M059J (cell line): Measurements from ENCODE around the gene LRP1. TPM values are rescaled to one million over a fixed set of nuclear protein-coding genes. Genes with fewer than 3 reads are reported as not detected.

Experiments
- DNase-seq: peaks from one replicate; pipeline ENCODE4 v3.0.0-alpha.2; 2012; ENCODE audit warnings: low read depth
- total RNA-seq: library from RNA; depleted of rRNA; stranded (reverse); fragments of >200 nt; shearing (Covaris generic); gene quantifications from 2 replicates; pipeline ENCODE4 v1.2.3, GENCODE V29; 2014

LRP1 gene
- total RNA-seq, 1 experiment from 2014 or later, result 24.9 TPM

DNA sequence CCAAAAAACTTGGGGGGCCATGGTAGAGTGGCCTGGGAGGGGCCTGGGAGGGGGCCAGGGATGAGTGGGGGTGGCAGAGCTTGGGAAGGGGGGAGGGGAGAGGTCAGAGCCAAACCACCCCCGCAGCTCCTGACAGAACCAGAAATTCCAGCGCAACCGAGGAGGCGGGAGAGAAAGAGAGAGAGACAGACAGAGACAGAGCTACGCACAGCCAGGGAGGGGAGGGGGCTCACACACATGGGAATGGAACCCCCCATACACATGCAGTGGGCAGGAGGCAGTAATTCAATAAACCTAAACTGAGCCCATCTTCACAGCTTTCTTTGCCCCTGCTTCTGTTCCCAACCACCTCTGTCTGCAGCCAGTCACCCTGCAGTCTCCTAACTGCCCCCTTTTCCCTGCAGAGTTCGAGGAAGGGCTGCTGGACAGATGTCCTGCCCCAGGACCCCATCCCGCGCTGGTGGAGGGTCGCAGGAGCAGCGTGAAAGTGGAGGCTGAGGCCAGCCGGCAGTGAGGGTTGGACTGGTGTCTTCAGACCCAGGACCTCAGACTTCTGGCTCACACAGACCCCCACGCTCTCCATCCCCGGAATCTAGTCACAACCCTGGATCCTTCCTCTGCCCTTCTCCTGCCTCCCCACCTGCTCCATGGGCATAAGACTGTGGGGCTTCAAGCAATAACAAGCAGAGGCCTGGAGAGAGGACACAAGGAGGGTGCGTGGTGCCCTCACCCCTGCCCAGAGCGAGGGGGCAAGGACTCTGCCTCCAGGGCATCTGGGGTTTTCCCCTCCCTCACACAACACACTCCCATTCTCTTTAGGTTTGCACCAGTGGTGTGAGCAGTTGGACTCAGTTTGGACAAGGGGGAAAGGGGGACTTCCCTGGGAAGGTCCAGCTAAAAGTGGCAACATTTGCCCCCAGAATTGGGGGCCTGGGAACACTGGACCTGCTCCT is 33.8 kb upstream of the LRP1 start:
- no peak for DNase-seq

DNA sequence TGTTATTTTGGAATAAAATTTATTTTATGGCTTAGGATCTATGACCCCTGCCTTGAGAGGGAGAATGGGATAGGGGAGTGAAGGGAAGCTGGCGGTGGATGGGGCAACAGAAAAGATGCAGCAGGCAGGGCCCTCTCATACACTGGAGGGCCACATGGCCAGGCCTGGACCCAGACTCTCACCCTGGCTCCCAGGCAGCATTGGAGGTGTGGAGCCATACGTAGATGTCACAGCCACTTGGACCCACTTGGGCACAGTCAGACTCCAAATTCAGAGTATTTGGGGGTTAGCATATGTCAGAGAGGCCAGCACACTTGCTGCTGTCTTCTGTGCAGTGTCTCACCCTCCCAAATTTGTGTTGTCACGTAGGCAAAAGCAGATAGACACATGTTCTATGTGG is 32.8 kb upstream of the LRP1 start:
- DNase-seq, result no peak

DNA sequence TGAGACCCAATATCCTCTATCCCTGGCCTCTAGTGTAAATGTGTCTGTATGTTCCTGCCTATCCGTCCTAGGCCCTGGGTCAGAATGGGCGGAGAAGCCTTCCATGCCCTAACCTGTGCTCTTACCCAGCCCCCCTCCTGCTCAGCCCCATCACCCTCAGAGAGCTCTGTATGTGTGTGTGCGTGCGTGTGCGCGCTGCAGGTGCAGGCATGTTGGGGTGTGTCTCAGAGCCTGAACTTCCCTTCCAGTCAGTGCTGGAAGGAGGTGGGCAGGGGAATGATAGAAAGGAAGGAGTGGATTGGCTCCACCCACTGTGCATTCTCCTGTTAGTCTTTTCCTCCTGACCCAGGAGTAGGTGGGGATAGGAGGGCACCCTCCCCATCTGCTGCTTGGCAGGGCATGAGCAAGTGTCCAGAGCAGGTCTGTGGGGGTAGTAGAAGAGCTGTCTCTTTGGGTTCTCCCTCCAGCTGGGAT is 32.1 kb upstream of the LRP1 start:
- DNase-seq, result peak; percentile 18

DNA sequence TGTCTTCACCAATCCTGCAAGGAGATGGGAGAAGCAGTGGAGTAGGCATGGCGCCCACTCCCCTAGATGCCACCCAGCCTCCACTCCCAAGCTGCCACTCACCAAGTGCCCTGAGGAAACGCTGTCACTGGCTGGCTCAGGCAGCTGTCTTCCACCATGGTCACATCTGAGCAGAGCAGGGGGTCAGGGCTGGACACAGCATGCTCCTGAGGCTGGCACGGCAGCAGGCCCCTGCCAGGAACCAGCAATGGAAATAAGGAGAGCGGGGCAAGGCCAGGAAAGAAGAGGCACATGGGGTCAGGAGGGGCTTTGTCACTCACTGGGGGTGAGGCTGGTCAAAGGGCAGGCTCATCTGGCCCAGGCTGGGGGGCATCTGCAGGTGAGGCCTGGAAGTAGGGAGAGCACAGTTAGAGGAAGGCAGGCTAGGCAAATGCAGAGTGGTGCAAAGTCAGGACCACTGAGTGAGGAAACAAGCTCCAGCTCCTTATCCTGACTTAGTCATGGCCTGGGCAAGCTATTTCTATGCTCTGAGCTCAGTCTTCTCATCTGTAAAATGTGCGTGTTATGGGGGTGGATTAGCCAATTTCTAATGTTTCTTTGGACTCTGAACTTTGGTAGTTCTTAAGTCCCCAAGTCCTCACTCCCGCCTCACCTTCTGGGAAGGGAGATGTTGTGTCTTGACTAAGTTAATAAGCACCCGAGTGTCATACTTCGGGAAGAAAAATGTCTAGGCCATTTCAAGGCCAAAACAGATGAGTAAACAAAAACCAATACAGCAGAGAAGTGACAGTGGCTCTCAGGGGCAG is 31.3 kb upstream of the LRP1 start:
- DNase-seq, result no peak

DNA sequence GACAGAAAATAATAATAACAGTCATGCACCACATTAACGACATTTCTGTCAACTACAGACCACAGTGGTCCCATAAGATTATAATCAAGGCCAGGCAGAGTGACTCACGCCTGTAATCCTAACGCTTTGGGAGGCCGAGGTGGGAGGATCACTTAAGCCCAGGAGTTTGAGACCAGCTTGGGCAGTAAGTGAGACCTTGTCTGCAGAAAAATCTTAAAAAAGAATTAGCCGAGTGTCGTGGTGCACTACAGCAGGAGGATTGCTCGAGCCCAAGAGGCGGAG is 30.8 kb upstream of the LRP1 start:
- DNase-seq, result no peak

DNA sequence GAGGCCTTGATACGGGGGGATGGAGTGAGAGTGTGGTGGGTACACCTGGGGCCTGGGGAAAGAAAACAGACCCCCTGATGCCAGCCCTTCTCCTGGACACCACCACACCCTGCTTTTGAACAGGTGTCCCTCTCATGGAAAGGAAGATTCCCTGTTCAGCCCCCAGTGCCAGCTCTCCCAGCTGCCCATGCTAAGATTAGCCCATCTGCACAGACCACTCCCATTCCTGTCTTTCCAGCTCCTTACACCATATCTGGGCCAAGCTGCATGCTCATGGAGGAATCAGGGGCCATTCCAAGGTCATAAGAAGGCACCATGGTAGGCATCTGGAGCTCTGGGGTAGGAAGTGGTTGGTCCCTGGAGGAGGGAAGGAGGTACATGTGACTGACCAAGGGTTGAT is 29.7 kb upstream of the LRP1 start:
- no peak for DNase-seq

DNA sequence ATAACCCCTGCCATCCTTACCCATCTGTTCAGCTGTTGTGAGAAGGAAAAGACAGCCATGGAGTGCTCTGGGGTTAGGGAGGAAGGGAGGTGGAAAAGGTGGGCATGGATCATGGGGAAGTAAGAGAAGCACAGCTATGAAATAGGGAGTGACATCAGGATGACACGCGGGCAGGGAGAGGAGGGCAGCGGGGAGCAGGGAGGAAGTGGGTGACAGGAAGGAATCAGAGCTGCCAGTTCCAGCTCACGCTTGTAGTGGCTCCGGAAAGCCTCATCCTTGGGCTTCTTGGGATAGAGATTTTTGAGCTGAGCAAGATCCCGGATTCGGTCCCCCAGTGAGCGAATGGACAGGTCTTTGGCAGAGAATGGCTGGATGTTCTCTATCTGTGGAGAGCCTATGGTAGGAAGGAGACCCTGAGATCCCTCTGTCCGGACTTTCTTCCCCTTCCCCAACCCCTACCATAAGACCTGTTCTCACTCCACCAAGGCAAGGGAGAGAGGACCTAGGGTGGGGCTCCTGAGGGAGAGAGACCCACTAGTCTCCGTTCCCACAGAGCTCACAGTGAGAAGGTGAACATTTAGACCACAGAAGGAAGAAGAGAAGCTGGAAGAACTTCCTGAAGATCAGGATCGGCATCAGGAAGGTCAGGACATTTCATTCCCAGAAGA is 29.1 kb upstream of the LRP1 start:
- DNase-seq, result peak; percentile 30

DNA sequence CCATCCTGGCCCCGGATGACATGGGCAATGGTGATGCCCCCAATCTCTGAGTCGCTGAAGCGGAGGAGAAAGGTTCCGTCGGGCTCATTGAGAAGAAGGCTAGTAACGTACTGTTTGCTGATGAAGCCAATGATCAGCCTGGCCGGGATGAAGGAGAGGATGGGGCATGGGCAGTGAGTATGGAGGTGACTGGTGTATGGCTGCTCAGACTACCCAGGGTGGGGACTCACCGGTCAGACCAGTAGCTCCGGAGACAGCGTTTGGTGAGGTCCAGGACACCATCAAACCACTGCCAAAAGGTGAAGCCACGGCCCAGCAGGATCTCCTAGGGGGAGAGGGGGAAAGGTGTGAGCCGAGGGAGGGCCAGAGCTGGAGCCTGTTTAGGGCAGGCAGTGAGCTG is 28.5 kb upstream of the LRP1 start:
- DNase-seq, result no peak

DNA sequence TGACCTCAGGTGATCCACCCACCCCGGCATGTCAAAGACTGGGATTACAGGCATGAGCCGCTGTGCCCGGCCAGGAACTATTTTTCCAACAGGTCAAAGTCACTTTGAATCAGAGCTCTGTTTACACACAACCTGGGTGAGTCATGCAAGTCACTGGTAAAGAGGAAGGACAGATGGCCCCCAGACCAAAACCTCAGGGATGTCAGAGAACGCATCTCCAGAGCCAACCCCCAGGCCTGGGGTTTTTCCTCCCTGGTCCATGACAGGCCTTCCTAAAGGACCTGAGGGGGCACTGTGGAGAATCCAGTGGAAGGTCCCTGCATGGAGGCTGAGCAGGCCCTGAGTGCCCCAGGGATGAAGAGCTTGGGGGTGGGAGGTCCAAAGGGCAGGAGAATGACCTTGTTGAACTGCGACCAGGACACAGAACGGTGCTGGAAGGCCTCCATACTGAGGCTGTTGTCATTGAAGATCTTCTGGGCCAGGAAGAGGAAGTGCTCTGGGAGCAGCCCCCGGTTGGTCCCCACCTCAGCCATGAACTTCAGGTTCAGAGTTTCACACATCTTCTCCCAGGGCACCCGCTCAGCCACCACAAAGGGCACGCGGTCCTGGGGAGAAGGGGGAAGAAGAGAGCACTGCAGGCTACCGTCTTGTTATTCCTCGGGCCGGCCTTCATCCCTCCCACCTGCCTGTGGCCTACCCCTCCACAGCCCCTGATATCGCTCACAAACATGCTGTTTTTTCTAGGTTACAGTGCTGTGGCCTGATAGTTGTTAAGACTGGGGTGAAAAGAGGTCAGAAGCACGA is 26.2 kb upstream of the LRP1 start:
- peak; percentile 79 for DNase-seq

DNA sequence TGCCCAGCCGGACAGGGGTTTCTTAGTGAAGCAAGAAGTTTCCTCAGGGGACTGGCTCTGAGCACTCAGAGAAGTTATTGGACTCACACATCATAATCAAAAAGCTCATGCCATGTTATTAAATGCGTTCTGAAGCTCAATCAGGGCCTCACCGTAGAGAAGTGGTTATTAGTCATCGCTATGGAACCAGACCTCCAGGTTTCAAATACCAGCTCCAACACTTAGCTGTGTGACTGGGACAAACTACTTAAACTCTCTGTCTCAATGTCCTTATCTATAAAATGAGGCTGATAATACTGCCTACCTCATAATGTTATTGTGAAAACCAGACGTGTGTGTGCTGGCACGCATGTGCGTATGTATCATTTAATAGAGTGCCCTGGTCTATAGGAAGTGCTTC is 24.4 kb upstream of the LRP1 start:
- DNase-seq, result peak; percentile 46

DNA sequence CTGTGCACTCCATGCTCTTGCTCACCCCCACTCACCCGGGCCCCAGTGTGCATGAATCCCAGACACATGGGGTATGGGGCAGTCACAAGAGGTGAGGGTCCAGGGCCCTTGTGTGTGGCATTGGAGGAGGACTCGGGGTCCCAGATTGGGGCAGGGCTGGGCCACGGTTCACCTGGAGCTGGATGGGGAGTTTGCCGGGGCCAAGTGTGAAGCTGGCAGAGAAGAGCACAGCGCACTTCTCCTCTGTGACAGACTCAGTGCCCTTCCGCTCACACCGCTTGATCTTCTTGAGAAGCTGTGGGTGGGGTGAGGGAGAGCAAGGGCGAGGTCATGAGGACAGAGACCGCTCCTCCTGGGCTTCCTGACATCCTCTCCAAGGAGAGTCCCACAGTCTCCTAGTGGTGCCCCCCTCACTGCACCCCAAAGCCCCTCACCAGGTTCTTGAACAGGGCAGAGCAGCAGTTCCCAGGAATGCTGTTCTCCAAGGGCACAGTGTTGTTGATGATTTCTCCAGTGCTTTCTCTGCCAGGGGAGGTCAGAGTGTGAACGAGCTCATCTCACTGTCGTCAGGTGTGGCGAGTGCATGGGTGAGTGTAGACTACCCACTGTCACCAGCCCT is 23.9 kb upstream of the LRP1 start:
- no peak for DNase-seq

DNA sequence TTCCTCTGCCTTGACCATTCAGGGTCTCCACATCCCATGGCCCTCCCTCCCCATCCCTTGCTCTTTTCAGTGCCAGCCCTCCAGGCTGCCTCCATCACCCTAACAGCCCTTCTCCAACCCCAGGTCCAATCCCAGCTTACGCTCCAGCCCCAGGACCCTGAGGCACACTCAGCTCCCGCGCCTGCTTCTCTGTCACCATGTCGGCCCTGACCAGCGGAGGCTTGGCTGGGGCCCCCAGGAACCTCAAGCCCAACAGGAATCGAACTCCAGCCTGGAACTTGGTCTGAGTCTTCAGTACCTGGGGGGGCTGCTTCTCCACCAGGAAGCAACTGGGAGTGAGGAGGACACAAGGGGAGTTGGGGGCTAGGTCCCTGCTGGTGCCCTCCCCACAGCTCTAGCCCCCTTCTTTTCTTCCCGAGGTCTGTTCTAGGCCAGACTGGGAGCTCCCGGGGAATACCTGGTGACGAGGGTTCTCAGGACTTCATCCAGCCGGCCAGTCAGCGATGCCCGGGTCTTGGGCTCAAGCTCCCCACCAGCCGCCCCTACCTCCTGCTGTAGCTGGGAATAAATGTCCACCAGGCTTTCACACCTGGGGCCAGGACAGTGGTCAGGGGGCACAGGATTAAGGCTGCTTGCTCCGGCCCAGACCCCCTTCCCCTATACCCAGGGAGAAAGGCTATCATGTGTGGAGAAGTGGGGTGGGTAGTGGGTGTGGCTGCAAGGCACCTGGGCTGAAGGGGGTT is 23.1 kb upstream of the LRP1 start:
- no peak for DNase-seq

DNA sequence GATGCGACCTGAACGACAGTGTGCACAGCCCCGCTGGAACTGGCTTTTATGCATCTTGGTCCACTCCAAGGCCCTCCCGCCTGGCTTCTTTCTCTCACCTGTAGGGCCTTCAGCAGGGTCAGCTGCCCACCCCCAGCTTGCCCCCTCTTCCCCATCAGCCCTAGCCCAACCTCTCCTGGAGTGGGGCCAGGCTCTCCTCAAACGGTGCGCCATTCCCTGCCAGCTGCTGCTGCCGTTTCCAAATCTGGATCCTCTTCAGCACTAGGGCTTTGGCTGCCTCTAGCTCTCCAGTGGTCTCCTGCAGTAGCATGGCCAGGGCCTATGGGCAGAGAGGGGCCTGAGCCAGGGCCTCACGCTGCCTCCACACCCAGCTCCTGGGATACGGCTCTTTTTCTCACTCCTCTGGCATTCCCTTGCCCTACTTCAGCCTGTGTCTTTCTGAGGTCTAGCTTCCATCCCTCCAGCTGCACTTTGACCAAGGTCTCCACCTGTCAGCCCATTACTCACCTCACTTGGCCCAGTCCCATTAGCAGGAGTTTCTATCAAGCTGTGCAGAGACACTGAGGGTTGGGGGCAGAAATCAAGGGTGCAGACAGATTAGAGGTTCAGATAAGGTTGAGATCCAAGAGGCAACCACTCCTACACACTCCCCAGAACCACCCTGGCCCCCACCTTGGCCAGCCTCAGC is 22.1 kb upstream of the LRP1 start:
- DNase-seq, result no peak

DNA sequence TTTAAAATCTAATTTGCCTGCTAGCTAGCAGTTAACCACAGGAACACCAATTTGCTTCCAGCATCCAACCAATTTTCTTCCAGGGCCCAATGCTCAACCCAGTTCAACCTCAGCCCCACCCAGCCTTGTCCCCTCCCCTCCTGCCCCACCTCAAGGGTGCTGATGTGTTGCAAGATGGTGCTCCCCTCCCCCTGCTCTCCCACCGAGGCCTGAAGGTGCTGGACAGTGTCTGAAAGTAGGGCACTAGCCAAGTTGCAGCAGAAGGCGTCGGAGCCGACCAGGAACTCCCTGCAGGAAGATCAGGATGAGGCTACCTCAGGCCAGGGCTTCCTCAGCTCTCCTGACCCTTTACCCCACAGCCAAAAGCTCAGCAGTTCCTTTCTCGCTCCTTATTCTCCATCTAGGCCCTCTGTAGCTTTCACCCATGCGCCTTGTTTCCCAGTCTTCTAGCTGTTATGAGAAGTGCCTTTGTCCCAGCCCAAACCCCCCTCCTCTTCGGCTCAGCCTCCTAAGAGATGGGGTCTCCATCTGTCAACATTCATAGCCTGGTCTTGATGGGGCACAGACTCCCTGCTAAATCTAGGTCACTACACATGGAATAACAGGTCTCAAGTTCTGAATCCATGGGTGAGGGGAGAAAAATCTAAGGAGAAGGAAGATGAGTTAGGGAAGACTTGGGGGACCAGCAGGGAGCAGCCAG is 20.7 kb upstream of the LRP1 start:
- DNase-seq, result no peak

DNA sequence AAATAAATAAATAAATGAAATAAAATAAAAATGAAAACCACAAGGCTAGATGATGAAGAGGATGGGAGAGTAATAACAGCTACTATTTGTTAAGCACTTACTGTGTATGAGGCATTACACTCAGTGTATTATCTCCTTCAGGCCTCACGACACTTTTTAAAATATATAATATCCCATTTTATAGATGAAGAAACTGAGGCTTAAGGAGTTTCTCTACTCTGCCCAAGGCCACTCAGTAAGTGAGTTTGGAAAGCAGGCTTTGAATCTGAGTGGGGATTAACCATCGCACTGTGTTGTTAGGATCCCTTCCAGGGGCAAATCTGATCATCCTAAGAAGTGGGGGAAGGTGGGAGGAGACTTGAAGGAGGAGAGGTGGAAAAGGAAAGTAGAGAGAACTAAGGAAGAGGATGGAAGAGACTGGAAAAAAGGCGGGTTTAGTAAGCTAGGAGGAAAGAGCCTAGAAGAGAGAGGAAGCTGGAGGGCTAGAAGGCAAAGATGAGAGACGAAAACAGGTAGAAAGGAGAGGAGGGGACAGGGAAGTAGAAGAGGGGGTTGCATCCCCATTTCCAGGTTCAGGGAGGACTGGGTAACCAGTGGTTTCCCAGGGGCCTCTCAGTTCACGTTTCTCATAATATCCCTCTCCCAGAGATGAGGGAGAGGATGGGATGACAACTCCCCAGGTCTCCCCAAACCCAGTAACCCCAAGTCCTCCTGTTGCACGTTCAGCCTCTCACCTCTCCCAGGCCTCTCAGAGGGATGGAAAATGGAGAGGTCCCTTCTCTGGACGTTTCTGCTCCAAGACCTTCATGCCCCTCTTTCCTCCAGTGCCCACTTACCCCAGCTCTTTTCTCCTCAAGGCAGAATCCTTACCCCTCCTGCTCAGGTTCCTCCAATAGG is 18.8 kb upstream of the LRP1 start:
- DNase-seq, result no peak

DNA sequence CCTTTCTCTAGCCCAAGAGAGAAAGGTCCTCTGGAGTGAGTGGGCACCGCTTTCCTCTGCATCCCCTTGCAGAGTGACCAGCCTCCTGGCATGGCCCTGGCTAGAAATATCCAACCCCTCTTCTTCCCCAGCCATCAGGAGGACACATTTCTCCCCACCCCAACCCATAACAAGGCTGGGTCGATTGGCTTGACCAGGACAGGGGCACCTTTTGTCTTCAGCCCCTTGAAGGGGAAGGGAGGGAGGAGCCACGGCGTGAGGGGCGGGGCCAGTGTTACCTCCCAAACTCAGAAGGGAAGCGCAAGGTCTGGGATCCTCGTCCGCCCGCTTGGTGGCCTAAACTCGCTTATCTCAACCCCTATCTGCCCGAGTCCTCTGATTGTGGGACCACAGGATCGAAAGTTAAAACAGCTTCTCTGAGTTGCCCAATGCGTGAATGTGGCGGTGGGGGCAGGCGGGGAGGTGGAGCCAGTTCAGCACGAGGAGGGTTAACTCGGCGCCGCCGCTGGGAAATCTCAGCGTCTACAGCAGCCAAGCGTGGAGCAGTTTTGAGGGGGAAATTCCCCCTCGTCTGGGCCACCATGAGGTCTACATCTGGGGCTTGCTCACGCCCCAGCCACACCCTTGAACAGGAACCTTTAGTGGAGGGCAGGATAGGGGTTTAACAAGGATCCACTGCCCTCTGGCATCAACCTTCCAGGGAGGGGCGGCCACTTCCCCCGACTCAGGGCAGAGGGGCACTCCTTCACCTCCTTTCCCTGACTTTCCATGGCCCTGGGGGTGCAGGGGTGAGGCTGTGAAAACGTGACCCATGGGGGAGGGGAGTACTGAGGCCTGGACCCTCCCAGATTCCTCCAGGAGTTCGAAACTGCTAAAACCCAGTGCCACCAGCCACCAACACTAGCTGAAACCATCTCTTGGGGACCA is 17.9 kb upstream of the LRP1 start:
- DNase-seq, result no peak
